Measurements from ENCODE around the gene KRTAP10-7.

- TF ChIP-seq CTCF (CRISPR knock-in tag; IDR thresholded peaks at IDR 0.05) (no peak), YEATS4 (CRISPR knock-in tag; IDR thresholded peaks at IDR 0.05; ENCODE audit: borderline replicate concordance) (no peak), GABPA (IDR thresholded peaks at IDR 0.05; ENCODE audit: low read depth, low read length) (no peak), GABPA (CRISPR knock-in tag; IDR thresholded peaks at IDR 0.05; ENCODE audit: low read depth) (no peak)
These were observed 19.2 kb upstream of the KRTAP10-7 start for GRCh38 chr21:44581158-44581557.

Data from HepG2 (cell line).